Liver (tissue), 9 donors: ENCODE results near the gene HBG1. TPM values are rescaled to one million over a fixed set of nuclear protein-coding genes. Genes with fewer than 3 reads are reported as not detected.

Source experiments
- DNase-seq: peaks from one replicate; pipeline ENCODE4 v3.0.0-alpha.2; 2017; ENCODE audit warnings: low spot score
- H3K27ac ChIP-seq, 2 donors: one replicate each; pipeline ENCODE4 v1.7.0; 2013; ENCODE audit warnings: inconsistent platforms in 2 of 2, low read length in 2 of 2, control low read depth in 1 of 2, low read depth in 1 of 2, mild to moderate bottlenecking in 1 of 2
- H3K27me3 ChIP-seq, 4 donors: one replicate each; pipeline versions ENCODE4 v1.6.1 to v1.7.0; 2013; ENCODE audit warnings: low read length in 3 of 4, inconsistent platforms in 1 of 4, mild to moderate bottlenecking in 1 of 4, moderate library complexity in 1 of 4; ENCODE audit not compliant: control insufficient read depth in 4 of 4, insufficient read depth in 4 of 4
- H3K36me3 ChIP-seq, 4 donors: one replicate each; pipeline versions ENCODE4 v1.6.1 to v1.7.0; 2013; ENCODE audit warnings: low read length in 3 of 4, mild to moderate bottlenecking in 3 of 4, low read depth in 1 of 4, moderate library complexity in 1 of 4; ENCODE audit not compliant: control insufficient read depth in 4 of 4, insufficient read depth in 3 of 4
- H3K4me1 ChIP-seq, 4 donors: one replicate each; pipeline versions ENCODE4 v1.6.1 to v1.7.0; 2013; ENCODE audit warnings: low read length in 3 of 4, mild to moderate bottlenecking in 3 of 4, moderate library complexity in 1 of 4; ENCODE audit not compliant: control insufficient read depth in 4 of 4, insufficient read depth in 4 of 4
- H3K4me3 ChIP-seq, 3 donors: one replicate each; pipeline versions ENCODE4 v1.6.1 to v1.7.0; 2013; ENCODE audit warnings: low read length in 3 of 3, control low read depth in 1 of 3, low read depth in 1 of 3, mild to moderate bottlenecking in 1 of 3
- H3K9ac ChIP-seq, 2 donors: one replicate each; pipeline ENCODE4 v1.7.0; 2013; ENCODE audit warnings: low read length in 2 of 2, mild to moderate bottlenecking in 2 of 2, moderate library complexity in 2 of 2, control low read depth in 1 of 2, low read depth in 1 of 2
- H3K9me3 ChIP-seq, 4 donors: one replicate each; pipeline versions ENCODE4 v1.6.1 to v1.7.0; 2013; ENCODE audit warnings: low read length in 3 of 4; ENCODE audit not compliant: control insufficient read depth in 4 of 4
- ATF3 ChIP-seq: IDR thresholded peaks from 2 replicates; pipeline ENCODE4 v1.6.1; 2016; ENCODE audit warnings: antibody characterized with exemption
- EGR1 ChIP-seq, 2 donors: IDR thresholded peaks; 2 replicates each; pipeline ENCODE4 v1.6.1; 2016 to 2018; ENCODE audit warnings: antibody characterized with exemption in 2 of 2, low read depth in 2 of 2
- FOXA1 ChIP-seq: IDR thresholded peaks from 2 replicates; pipeline ENCODE4 v1.6.1; 2016; ENCODE audit warnings: antibody characterized with exemption
- FOXA2 ChIP-seq: IDR thresholded peaks from 2 replicates; pipeline ENCODE4 v1.6.1; 2016; ENCODE audit warnings: antibody characterized with exemption
- HNF4A ChIP-seq, 2 donors: conservative IDR thresholded peaks; 2 replicates each; pipeline ENCODE4 v1.6.1; 2016; ENCODE audit warnings: antibody characterized with exemption in 2 of 2, mild to moderate bottlenecking in 2 of 2
- HNF4G ChIP-seq: IDR thresholded peaks from 2 replicates; pipeline ENCODE4 v1.6.1; 2016; ENCODE audit warnings: antibody characterized with exemption
- JUND ChIP-seq, 2 donors: IDR thresholded peaks; 2 replicates each; pipeline ENCODE4 v1.6.1; 2016; ENCODE audit warnings: antibody characterized with exemption in 2 of 2
- NR2F2 ChIP-seq: IDR thresholded peaks from 2 replicates; pipeline ENCODE4 v1.6.1; 2016; ENCODE audit warnings: antibody characterized with exemption
- RXRA ChIP-seq, 2 donors: IDR thresholded peaks; 2 replicates each; pipeline ENCODE4 v1.6.1; 2017 to 2018; ENCODE audit warnings: antibody characterized with exemption in 2 of 2, mild to moderate bottlenecking in 1 of 2
- SP1 ChIP-seq: IDR thresholded peaks from 2 replicates; pipeline ENCODE4 v1.6.1; 2018; ENCODE audit warnings: antibody characterized with exemption, mild to moderate bottlenecking
- TAF1 ChIP-seq: conservative IDR thresholded peaks from 2 replicates; pipeline ENCODE4 v1.6.1; 2016; ENCODE audit warnings: antibody characterized with exemption, mild to moderate bottlenecking
- YY1 ChIP-seq: IDR thresholded peaks from 2 replicates; pipeline ENCODE4 v1.6.1; 2016; ENCODE audit warnings: antibody characterized with exemption, mild to moderate bottlenecking
- ZBTB33 ChIP-seq: IDR thresholded peaks from 2 replicates; pipeline ENCODE4 v1.6.1; 2016; ENCODE audit warnings: antibody characterized with exemption
- WGBS: extraction: QIAGEN DNeasy Blood & Tissue Kit; methylation state at CpG from one replicate; pipeline ENCODE4 v1.1.7; 2013; 5-methylcytosine and 5-hydroxymethylcytosine counted together
- polyA plus RNA-seq, 2 donors: library from polyadenylated mRNA; stranded (reverse) in 1 of 2; unstranded in 1 of 2; fragments of 200-250 nt in 1 of 2; fragments of >200 nt in 1 of 2; fragmentation: Nextera tagmentation in 1 of 2; extraction: Ambion mirVana in 1 of 2; gene quantifications; one replicate each; pipeline versions ENCODE4 v1.2.1 to v1.2.3, GENCODE V29; 2013 to 2015
- total RNA-seq, 2 donors: library from RNA; depleted of rRNA; stranded (reverse); fragments of >200 nt; gene quantifications; one replicate each; pipeline ENCODE4 v1.2.3, GENCODE V29; 2014
- TF ChIP-seq, protein P1 (sequence below): IDR thresholded peaks from 2 replicates; pipeline ENCODE4 v1.6.1; 2016; ENCODE audit warnings: antibody characterized with exemption
- TF ChIP-seq, protein P2 (sequence below): IDR thresholded peaks from 2 replicates; pipeline ENCODE4 v1.6.1; 2016; ENCODE audit warnings: antibody characterized with exemption, mild to moderate bottlenecking
- TF ChIP-seq, protein P3 (sequence below): fragments of 150-350 bp; IDR thresholded peaks from 2 replicates; pipeline ENCODE4 v1.5.1; 2017; ENCODE audit warnings: improper control_type of control experiment, low read depth, low read length; ENCODE audit not compliant: missing input control
- donor health status: healthy.
- donor health status: healthy.
- donor health status: healthy.
- donor health status: healthy.
- donor health status: healthy.

Gene HBG1
- total and polyA plus RNA-seq, 4 donors = 75.1 TPM; not detected in 3

DNA sequence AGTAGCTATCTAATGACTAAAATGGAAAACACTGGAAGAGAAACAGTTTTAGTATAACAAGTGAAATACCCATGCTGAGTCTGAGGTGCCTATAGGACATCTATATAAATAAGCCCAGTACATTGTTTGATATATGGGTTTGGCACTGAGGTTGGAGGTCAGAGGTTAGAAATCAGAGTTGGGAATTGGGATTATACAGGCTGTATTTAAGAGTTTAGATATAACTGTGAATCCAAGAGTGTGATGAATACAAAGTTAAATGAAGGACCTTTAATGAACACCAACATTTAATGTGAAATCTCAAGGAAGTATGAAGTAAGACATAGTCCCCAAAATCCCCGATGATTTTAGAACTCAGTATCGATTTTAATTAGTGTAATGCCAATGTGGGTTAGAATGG is 12.2 kb downstream of the HBG1 start (continued):
- no peak for TF ChIP-seq SP1

DNA sequence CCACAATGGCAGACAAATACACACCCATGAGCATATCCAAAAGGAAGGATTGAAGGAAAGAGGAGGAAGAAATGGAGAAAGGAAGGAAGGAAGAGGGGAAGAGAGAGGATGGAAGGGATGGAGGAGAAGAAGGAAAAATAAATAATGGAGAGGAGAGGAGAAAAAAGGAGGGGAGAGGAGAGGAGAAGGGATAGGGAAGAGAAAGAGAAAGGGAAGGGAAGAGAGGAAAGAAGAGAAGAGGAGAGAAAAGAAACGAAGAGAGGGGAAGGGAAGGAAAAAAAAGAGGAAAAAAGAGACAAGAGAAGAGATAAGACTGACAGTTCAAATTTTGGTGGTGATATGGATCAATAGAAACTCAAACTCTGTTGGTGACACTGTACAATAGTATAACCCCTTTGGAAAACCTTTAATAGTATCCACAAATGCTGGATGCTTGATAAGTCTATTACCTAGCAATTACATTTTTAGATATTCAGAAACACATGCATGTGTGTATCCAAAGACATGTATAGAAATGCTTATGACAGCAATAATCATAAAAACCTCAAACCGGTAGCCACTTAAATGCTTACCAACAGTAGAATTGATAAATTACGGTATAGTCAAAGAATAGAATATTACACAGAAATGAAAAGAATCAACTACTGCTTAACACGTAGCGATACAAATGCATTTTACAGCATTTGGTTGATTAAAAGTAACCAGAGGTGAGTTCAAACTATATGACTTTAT is 14.1 kb downstream of the HBG1 start:
- TF ChIP-seq FOXA2 (no peak), HNF4A (conservative IDR thresholded peaks at IDR 0.05) (no peak), HNF4G (no peak), SP1 (no peak), EGR1 (IDR thresholded peaks at IDR 0.05; ENCODE audit: low read depth in 2 of 2) (no peak), RXRA (IDR thresholded peaks at IDR 0.05) (no peak), YY1 (no peak), ZBTB33 (no peak), ATF3 (no peak), FOXA1 (no peak), NR2F2 (no peak), TAF1 (no peak), JUND (IDR thresholded peaks at IDR 0.05) (no peak)
- TF ChIP-seq, protein P1, sequence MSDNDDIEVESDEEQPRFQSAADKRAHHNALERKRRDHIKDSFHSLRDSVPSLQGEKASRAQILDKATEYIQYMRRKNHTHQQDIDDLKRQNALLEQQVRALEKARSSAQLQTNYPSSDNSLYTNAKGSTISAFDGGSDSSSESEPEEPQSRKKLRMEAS = no peak
- TF ChIP-seq, protein P2, sequence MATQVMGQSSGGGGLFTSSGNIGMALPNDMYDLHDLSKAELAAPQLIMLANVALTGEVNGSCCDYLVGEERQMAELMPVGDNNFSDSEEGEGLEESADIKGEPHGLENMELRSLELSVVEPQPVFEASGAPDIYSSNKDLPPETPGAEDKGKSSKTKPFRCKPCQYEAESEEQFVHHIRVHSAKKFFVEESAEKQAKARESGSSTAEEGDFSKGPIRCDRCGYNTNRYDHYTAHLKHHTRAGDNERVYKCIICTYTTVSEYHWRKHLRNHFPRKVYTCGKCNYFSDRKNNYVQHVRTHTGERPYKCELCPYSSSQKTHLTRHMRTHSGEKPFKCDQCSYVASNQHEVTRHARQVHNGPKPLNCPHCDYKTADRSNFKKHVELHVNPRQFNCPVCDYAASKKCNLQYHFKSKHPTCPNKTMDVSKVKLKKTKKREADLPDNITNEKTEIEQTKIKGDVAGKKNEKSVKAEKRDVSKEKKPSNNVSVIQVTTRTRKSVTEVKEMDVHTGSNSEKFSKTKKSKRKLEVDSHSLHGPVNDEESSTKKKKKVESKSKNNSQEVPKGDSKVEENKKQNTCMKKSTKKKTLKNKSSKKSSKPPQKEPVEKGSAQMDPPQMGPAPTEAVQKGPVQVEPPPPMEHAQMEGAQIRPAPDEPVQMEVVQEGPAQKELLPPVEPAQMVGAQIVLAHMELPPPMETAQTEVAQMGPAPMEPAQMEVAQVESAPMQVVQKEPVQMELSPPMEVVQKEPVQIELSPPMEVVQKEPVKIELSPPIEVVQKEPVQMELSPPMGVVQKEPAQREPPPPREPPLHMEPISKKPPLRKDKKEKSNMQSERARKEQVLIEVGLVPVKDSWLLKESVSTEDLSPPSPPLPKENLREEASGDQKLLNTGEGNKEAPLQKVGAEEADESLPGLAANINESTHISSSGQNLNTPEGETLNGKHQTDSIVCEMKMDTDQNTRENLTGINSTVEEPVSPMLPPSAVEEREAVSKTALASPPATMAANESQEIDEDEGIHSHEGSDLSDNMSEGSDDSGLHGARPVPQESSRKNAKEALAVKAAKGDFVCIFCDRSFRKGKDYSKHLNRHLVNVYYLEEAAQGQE = no peak
- TF ChIP-seq, protein P3, sequence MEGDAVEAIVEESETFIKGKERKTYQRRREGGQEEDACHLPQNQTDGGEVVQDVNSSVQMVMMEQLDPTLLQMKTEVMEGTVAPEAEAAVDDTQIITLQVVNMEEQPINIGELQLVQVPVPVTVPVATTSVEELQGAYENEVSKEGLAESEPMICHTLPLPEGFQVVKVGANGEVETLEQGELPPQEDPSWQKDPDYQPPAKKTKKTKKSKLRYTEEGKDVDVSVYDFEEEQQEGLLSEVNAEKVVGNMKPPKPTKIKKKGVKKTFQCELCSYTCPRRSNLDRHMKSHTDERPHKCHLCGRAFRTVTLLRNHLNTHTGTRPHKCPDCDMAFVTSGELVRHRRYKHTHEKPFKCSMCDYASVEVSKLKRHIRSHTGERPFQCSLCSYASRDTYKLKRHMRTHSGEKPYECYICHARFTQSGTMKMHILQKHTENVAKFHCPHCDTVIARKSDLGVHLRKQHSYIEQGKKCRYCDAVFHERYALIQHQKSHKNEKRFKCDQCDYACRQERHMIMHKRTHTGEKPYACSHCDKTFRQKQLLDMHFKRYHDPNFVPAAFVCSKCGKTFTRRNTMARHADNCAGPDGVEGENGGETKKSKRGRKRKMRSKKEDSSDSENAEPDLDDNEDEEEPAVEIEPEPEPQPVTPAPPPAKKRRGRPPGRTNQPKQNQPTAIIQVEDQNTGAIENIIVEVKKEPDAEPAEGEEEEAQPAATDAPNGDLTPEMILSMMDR = no peak
- Histone ChIP-seq H3K36me3 (no peaks in the 10 kb centered on the region), H3K27ac (no peak overlapping the region), H3K9ac (no peak overlapping the region), H3K27me3 (no peaks in the 10 kb centered on the region), H3K4me1 (no peaks in the 10 kb centered on the region), H3K4me3 (no peak overlapping the region), H3K9me3 (no peaks in the 10 kb centered on the region)
- DNase-seq = no peak
- 78% methylated on average over 5 of the region's 5 CpGs for WGBS
